Skeletal muscle satellite cell (primary cell): Measurements from ENCODE around the gene NEDD9.

ENCODE experiments used
- H3K27me3 ChIP-seq: 2 replicates; pipeline ENCODE4 v1.7.0; 2013; ENCODE audit warnings: low read length; ENCODE audit not compliant: control insufficient read depth, insufficient read depth
- H3K36me3 ChIP-seq: 2 replicates; pipeline ENCODE4 v1.7.0; 2013; ENCODE audit warnings: mild to moderate bottlenecking, control low read depth, low read length; ENCODE audit not compliant: insufficient read depth
- H3K4me1 ChIP-seq: 2 replicates; pipeline ENCODE4 v1.7.0; 2013; ENCODE audit warnings: low read length; ENCODE audit not compliant: control insufficient read depth, insufficient read depth
- H3K4me2 ChIP-seq: 2 replicates; pipeline ENCODE4 v1.7.0; 2013; ENCODE audit warnings: mild to moderate bottlenecking, low read length
- H3K4me3 ChIP-seq: 2 replicates; pipeline ENCODE4 v1.7.0; 2013; ENCODE audit warnings: low read length
- H3K9ac ChIP-seq: 2 replicates; pipeline ENCODE4 v1.7.0; 2013; ENCODE audit warnings: mild to moderate bottlenecking, low read depth, low read length, moderate library complexity
- H3K9me3 ChIP-seq: replicated peaks from 2 replicates; pipeline ENCODE4 v1.7.0; 2013; ENCODE audit warnings: mild to moderate bottlenecking, control low read depth, low read length

NEDD9 gene

DNA sequence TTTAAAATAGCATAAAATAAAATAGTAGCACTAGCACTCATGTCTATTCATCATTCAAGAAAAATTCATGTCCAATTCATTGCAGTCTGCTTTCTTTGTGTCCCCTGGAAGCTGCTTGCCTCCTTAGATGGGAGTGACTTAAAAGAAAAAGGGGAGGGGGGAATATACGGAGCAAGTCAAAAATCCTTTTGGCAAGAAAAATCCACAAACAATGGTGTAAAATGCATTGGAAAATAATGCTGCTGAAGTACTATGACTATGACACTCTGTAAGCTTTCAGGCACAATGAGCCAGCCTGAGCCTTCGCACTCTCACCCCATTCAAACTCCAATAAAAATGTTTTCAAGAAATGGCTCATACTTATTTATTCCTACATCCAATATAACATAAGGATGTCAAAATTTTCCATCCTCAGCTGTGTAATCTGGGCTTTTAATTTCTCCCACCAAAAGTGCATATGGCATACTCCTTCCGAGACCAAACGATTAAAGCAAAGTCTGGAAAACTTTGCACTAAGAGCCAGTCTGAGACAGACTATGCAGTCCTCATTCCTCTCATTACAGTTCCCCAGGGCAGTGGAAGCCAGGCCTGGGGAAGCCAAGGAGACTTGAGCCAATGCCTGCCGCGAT is 790 bp downstream of the NEDD9 start:
- no peaks in the 10 kb centered on the region for H3K27me3 ChIP-seq
- peak overlapping the region; percentile 74 for H3K4me3 ChIP-seq
- no peaks in the 10 kb centered on the region for H3K9me3 ChIP-seq
- H3K36me3 ChIP-seq: no peaks in the 10 kb centered on the region
- H3K4me1 ChIP-seq: peaks cover 39% of the 10 kb centered on the region
- peak overlapping the region; percentile 77 for H3K4me2 ChIP-seq
- peak overlapping the region; percentile 88 for H3K9ac ChIP-seq

DNA sequence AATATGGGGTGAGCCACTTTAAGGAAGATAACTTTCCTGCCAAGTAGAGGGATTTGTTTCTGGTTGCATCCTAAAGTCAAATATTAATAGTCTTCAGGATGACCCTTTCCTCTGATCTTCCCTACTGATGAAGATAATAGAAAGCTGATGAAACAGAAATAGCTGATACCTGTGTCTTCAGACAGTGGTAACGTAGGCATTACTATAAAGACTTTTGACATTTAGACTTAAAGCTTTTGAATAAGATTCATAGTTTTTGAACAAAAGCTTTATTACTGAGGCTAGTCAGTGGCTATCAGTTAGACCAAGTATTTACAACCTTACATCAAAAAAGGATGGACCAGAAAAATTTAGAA is 1.4 kb downstream of the NEDD9 start:
- Histone ChIP-seq H3K9ac (peak overlapping the region; percentile 88), H3K4me1 (peaks cover 33% of the 10 kb centered on the region), H3K4me3 (peak overlapping the region; percentile 74), H3K4me2 (peak overlapping the region; percentile 77), H3K27me3 (no peaks in the 10 kb centered on the region), H3K9me3 (no peaks in the 10 kb centered on the region), H3K36me3 (no peaks in the 10 kb centered on the region)

DNA sequence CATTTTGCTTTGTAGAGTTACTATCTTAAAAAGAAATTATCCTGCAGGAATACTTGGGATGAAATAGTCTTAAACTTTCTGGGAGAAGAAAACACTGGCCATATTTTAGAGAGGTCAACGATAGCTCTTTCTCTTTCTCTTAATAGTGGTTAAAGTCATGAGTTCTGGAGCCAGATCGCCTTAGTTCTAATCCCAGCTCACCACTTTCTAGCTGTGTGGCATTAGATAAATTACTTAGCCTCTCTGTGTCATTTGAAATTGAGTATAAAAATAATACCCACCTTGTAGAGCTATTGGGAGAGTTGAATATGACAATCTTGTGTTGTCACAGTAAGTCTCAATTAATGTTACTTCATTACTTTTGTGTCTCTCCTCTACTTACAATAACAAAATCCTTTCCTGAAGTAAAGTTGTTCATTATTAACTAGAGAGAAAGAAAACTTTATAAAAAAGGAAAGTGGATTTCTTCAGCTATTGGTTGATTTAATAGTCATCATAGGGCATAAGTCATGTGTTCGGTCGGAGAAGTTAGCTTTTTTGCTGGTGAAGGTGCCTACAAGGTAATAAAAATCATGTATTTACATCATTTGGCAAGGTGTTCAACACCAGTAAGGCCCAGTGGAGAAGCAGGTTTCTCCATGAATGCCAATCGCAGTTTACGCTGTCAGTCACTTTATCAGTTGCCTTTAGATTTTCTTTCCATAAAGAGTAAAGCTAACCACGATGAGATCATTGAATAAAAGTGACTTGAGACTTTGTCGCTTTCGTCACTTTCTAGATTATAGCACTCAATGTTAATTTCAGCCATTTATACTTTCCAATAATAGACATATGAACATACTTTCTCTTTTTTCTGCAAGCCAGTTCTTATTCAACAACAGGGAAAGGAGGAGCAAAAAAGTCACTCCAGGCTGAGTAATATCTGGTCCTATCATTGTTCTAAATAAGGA is 2.0 kb downstream of the NEDD9 start:
- Histone ChIP-seq H3K4me3 (peak overlapping the region; percentile 74), H3K36me3 (no peaks in the 10 kb centered on the region), H3K9me3 (no peaks in the 10 kb centered on the region), H3K4me1 (peaks cover 31% of the 10 kb centered on the region), H3K27me3 (no peaks in the 10 kb centered on the region), H3K9ac (peak overlapping the region; percentile 88), H3K4me2 (peak overlapping the region; percentile 77)

DNA sequence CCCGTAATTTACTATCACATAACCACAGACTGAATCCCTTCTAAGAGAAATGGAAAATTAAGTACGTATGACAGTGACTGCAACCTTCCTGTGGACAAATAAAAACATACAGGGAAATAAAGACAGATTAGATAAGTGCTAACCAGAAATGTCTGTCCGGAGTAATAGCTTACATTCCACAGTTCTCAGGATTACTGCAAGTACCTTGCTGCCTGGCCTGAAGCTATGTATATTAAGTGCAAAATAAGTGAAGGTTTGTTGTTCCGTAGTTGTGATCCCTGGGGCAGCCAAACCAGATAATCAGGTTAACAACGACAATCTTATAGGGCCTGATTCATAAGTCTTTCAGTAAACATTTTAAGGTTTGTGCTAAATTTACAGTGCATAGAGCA is 2.8 kb downstream of the NEDD9 start:
- peak overlapping the region; percentile 77 for H3K4me2 ChIP-seq
- H3K27me3 ChIP-seq: no peaks in the 10 kb centered on the region
- H3K4me3 ChIP-seq: peak overlapping the region; percentile 74
- no peaks in the 10 kb centered on the region for H3K9me3 ChIP-seq
- peak overlapping the region; percentile 88 for H3K9ac ChIP-seq
- H3K4me1 ChIP-seq: peaks cover 37% of the 10 kb centered on the region
- no peaks in the 10 kb centered on the region for H3K36me3 ChIP-seq

DNA sequence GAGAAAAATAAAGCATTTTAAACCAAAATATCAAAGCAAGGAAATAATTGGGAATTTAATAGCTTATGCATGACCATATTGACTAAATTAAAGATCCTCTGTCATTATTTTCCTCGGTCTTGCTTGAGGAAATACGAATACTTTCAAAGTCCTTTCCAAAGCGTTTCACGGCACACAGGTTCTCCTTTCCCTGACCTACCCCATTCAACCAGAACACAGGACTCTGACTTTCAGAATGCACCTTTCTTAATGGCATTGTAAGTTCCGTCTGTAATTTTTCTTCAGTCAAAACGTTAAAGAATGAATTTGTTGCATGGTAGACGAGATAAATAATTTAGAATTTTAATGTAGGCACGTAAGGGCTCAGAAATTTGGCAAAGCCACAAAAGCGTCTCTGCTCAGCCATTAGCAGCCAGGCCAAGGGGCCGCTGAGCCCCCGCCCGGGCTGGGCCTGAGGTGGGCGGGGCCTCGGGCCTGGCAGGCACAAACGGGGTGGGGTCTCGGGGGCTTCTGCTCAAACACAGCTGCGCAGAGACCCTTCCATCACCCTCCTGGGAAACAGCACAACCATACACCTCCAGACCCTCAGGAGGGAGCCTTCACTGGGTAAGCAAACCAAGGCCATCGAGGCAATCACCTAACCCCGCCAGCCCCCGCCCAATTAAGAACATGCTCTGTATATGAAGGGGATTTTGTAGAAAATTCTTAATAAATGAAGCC is 3.4 kb downstream of the NEDD9 start:
- H3K27me3 ChIP-seq: no peaks in the 10 kb centered on the region
- no peaks in the 10 kb centered on the region for H3K9me3 ChIP-seq
- H3K4me2 ChIP-seq: peak overlapping the region; percentile 77
- H3K4me3 ChIP-seq: peak overlapping the region; percentile 74
- no peaks in the 10 kb centered on the region for H3K36me3 ChIP-seq
- no peak overlapping the region for H3K9ac ChIP-seq
- H3K4me1 ChIP-seq: peaks cover 42% of the 10 kb centered on the region

DNA sequence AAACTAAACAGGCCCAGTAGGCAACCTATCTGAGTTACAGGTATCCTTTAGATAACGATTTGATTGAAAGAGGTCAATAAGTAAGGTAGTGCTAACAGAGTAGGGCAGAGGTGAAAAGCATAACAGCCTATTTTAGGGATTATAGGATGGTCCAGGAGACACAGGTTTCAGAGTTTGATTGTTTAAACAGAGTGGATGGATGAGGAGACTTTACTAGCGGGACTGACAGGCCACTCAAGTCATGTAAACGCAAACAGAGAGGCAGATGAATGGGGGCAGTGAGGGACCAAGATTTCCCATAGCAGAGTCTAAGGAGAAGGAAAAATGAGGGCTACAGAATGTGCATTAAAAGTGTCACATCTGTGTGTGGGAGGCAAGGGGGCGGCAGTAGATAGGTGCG is 4.8 kb downstream of the NEDD9 start:
- Histone ChIP-seq H3K4me1 (peaks cover 34% of the 10 kb centered on the region), H3K27me3 (no peaks in the 10 kb centered on the region), H3K4me2 (no peak overlapping the region), H3K9ac (no peak overlapping the region), H3K4me3 (no peak overlapping the region), H3K9me3 (no peaks in the 10 kb centered on the region), H3K36me3 (no peaks in the 10 kb centered on the region)

DNA sequence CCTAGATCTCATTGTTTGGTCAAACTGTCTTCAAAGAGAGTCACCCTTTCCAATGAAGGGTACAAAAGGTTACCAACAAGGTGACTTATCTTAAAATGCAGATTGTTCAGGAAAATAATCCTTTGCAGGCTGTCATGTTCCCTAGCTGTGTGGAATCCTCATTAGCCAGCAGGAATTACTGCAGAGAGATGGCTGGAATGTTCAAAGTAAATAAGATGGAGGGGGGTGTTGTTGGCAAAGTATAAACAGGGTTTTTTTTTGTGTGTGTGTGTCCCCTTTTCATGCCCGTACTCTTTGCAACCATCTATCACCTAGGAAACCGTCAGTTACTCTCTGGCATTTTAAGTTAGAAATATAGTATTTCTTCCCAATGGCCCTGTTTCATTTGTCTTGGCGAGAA is 6.5 kb downstream of the NEDD9 start:
- H3K4me3 ChIP-seq: no peak overlapping the region

DNA sequence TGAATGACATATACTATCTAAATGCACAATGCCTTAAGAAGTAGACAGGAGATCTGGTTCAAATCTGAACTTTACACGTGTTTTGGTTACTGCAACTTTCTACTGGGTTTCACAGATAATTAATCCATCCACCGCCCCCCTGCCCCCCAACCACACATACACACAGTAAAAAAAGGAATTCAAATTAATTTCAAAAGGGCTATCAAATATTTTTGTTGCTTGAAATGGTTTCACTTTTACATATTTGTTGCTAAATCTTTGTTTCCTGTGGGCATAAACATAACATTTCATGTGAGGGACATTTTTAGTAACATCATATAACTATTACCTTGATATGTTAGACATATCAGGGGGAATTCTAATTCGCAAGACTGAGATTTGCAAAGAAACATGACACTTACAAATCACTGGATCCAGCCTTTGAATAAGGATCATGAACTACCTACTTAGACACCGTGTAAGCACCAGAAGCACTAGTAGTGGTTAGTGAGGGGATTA is 7.5 kb downstream of the NEDD9 start:
- H3K9me3 ChIP-seq: no peaks in the 10 kb centered on the region
- peak overlapping the region; percentile 4 for H3K4me2 ChIP-seq
- H3K4me3 ChIP-seq: no peak overlapping the region
- peaks cover 5% of the 10 kb centered on the region for H3K36me3 ChIP-seq
- H3K27me3 ChIP-seq: no peaks in the 10 kb centered on the region
- H3K9ac ChIP-seq: peak overlapping the region; percentile 16
- peaks cover 23% of the 10 kb centered on the region for H3K4me1 ChIP-seq

More for the DNA sequence above, 6.5 kb downstream of the NEDD9 start:
- Histone ChIP-seq H3K9ac (no peak overlapping the region), H3K27me3 (no peaks in the 10 kb centered on the region), H3K4me1 (peaks cover 33% of the 10 kb centered on the region), H3K4me2 (no peak overlapping the region), H3K36me3 (no peaks in the 10 kb centered on the region), H3K9me3 (no peaks in the 10 kb centered on the region)

DNA sequence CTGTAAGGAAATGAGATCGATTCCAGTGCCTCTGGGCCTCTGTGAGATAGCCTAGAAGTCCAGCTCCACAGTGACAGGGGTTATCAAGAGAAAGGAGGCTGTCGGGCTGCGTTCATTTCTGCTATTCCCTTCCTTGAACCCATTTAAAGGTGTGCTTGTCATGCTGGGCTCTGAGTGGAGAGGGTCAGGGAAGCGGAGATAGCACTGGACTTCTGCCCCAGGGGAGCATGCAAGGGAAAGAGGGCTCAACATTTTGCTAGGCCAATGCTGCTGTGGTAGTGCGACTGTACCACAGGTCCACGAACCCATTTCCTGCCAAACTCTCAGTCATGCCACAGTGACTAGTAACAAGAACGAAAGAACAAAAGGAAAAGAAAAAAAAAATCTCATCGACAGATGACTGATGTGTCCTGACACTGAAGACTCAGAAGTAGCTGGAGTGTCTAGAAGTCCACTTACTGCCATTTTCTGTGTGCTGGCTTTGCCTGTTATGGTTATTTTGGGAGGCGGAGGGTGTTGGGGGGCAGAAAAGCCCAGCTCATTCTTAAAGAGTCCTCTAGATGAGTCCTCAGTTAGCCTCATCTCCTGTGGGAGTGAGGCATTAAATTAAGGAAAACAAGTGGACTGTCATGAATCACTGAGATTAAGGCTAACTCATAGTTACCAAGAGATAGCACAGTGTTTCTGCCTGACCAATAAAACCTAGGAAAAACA is 8.1 kb downstream of the NEDD9 start:
- no peak overlapping the region for H3K4me3 ChIP-seq
- no peak overlapping the region for H3K4me2 ChIP-seq
- H3K36me3 ChIP-seq: peaks cover 8% of the 10 kb centered on the region
- H3K9ac ChIP-seq: no peak overlapping the region
- no peaks in the 10 kb centered on the region for H3K9me3 ChIP-seq
- peaks cover 17% of the 10 kb centered on the region for H3K4me1 ChIP-seq
- no peaks in the 10 kb centered on the region for H3K27me3 ChIP-seq

DNA sequence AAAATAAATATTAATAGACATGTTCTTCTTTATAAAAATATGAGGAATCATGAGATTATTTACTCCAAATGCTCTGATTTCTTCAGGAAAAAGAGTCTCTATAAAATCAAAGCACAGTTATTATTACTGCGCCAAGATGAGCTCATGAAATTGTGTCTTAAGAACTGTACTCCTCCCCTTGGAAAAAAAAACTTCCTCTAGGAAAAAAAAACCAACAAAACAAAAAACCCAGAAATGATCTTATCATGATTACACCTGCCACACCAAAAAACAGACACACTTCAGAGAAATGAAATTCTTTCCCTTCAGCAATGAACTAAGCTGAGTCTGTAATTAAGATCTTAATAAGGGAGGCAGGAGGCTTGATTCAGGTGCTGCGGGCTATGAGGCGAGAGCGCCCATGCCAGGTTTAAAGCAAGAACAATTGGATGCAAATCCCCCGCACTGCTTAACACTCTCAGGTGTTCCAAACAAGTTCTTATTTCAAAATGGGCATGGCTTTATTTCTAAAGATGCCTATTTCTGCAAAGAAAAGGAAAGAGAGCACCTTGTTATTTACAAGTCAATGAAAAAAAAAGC is 9.1 kb downstream of the NEDD9 start:
- Histone ChIP-seq H3K36me3 (peaks cover 8% of the 10 kb centered on the region), H3K9me3 (no peaks in the 10 kb centered on the region), H3K9ac (no peak overlapping the region), H3K27me3 (no peaks in the 10 kb centered on the region), H3K4me1 (peaks cover 11% of the 10 kb centered on the region), H3K4me3 (no peak overlapping the region), H3K4me2 (no peak overlapping the region)
